MM.1S (cell line): ENCODE data around the gene DEPDC5.

Source experiments
- CTCF ChIP-seq: fragments of 300-600 bp; sonication (generic); IDR thresholded peaks from 2 replicates; pipeline ENCODE4 v1.5.1; 2016; ENCODE audit warnings: antibody characterized with exemption, low read length, mixed read lengths
- EZH2phosphoT487 ChIP-seq: fragments of 300-600 bp; sonication (generic); IDR thresholded peaks from 2 replicates; pipeline ENCODE4 v1.6.1; 2018; ENCODE audit warnings: antibody characterized with exemption, low read length

DNA sequence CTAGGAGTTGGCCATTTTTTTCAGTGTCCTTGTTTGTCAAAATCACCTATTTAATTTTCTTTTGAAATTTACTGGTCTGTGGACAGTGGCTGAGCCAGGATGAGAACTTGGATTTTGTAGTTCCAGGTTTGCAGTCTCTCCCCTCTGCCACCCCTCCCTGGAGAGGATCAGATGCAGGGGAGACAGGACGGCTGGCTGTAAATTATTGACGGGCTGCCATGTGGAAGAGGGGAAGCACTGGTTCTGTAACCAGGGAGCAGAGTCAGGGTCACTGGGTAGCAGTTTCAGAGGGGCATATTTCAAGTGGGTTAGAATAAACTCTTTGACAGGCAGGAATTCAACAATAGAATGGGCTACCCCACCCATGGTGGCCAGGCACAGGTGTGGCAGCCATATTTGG is 169.9 kb downstream of the DEPDC5 start:
- TF ChIP-seq EZH2phosphoT487 (no peak), CTCF (no peak)
